Hepatocyte (in vitro differentiated cells): ENCODE results near the gene SLIT1. TPM values are rescaled to one million over a fixed set of nuclear protein-coding genes. Genes with fewer than 3 reads are reported as not detected.

ENCODE experiments used
- DNase-seq: peaks from one replicate; pipeline ENCODE4 v3.0.0-alpha.2; 2016; ENCODE audit warnings: low spot score
- H2AFZ ChIP-seq: fragments of 200-600 bp; sonication (generic); 2 replicates; pipeline ENCODE4 v1.6.0; 2016; ENCODE audit warnings: antibody characterized with exemption, mild to moderate bottlenecking
- H3K27ac ChIP-seq: fragments of 200-600 bp; sonication (generic); 2 replicates; pipeline ENCODE4 v1.5.1; 2016; ENCODE audit warnings: mild to moderate bottlenecking
- H3K27me3 ChIP-seq: fragments of 200-600 bp; sonication (generic); 2 replicates; pipeline ENCODE4 v1.6.1; 2016
- H3K36me3 ChIP-seq: fragments of 200-600 bp; sonication (generic); replicated peaks from 2 replicates; pipeline ENCODE4 v1.5.1; 2016; ENCODE audit warnings: low read depth; ENCODE audit not compliant: insufficient read depth
- H3K4me1 ChIP-seq: fragments of 200-600 bp; sonication (generic); 2 replicates; pipeline ENCODE4 v1.5.1; 2016; ENCODE audit warnings: mild to moderate bottlenecking, moderate library complexity; ENCODE audit not compliant: insufficient read depth
- H3K4me2 ChIP-seq: fragments of 200-600 bp; sonication (generic); 2 replicates; pipeline ENCODE4 v1.6.0; 2016
- H3K4me3 ChIP-seq: fragments of 200-600 bp; sonication (generic); 2 replicates; pipeline ENCODE4 v1.5.1; 2016; ENCODE audit warnings: mild to moderate bottlenecking
- H3K79me2 ChIP-seq: fragments of 200-600 bp; sonication (generic); 2 replicates; pipeline ENCODE4 v1.6.0; 2017; ENCODE audit warnings: mild to moderate bottlenecking
- H3K9me2 ChIP-seq: fragments of 200-600 bp; sonication (generic); replicated peaks from 2 replicates; pipeline ENCODE4 v1.6.0; 2017; ENCODE audit warnings: mild to moderate bottlenecking; ENCODE audit not compliant: insufficient read depth
- H3K9me3 ChIP-seq: fragments of 200-600 bp; sonication (generic); 2 replicates; pipeline ENCODE4 v1.5.1; 2016; ENCODE audit warnings: low read depth, mild to moderate bottlenecking
- H4K20me1 ChIP-seq: fragments of 200-600 bp; sonication (generic); 2 replicates; pipeline ENCODE4 v1.6.0; 2016; ENCODE audit warnings: mild to moderate bottlenecking; ENCODE audit not compliant: insufficient read depth, poor library complexity, severe bottlenecking
- EZH2 ChIP-seq: fragments of 200-600 bp; sonication (generic); IDR thresholded peaks from 2 replicates; pipeline ENCODE4 v1.6.1; 2016; ENCODE audit warnings: antibody characterized with exemption, mild to moderate bottlenecking, borderline replicate concordance
- EZH2phosphoT487 ChIP-seq: fragments of 200-600 bp; sonication (generic); IDR thresholded peaks from one replicate; pipeline ENCODE4 v1.6.1; 2018; ENCODE audit warnings: antibody characterized with exemption, mild to moderate bottlenecking, low read depth, moderate library complexity; ENCODE audit not compliant: unreplicated experiment, severe bottlenecking
- WGBS: methylation state at CpG from one replicate; pipeline ENCODE4 v1.1.6; 2016; ENCODE audit warnings: low lambda C conversion rate; ENCODE audit errors: missing lambda C conversion rate; 5-methylcytosine and 5-hydroxymethylcytosine counted together
- polyA plus RNA-seq: library from polyadenylated mRNA; unstranded; fragments of >200 nt; fragmentation: Nextera tagmentation; extraction: Ambion mirVana; gene quantifications from 2 replicates; pipeline ENCODE4 v1.2.1, GENCODE V29; 2016
- total RNA-seq: library from RNA; depleted of rRNA; stranded (reverse); fragments of >200 nt; gene quantifications from 2 replicates; pipeline ENCODE4 v1.2.3, GENCODE V29; 2014
- TF ChIP-seq, protein P1 (sequence below): fragments of 200-600 bp; sonication (generic); IDR thresholded peaks from 2 replicates; pipeline ENCODE4 v1.5.1; 2016; ENCODE audit warnings: antibody characterized with exemption, mild to moderate bottlenecking; ENCODE audit not compliant: poor library complexity

Gene SLIT1
- total and polyA plus RNA-seq, 2 experiments from 2014 or later, result 0.47 to 0.65 TPM

DNA sequence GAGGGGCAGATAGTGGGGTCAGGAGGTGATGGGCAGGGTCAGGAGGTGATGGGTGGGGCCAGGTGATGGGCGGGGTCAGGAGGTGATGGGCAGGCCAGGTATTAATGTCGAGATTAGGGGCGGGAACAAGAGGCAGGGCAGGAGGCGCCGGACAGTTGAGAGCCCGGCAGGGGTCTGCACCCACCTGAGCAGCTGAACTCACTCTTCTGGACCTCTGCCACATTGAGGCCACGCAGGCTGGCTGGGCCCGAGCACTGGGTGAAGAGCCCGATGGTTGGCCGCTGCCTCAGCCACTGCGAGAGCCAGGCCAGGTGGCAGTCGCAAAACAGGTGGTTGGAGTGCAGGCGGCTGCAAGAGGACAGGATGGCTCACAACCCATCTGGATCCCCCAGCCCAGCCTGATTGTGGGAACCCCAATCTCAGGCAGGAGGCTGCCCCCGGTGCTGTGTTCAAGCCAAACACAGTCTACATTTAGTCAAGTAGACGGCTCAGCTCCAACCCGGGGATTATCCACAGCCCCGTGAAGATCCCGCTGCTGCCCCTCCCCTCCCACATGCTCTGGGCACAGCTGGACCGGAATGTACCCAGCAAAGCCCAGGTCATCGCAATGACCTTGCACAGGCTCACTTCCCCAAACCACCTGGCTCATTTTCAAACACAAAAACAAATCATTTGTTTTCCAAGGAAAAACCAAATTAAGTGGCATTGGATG is 122.3 kb downstream of the SLIT1 start:
- Histone ChIP-seq H3K36me3 (no peaks in the 10 kb centered on the region), H3K9me2 (no peaks in the 10 kb centered on the region), H3K4me2 (no peak overlapping the region), H3K4me1 (no peaks in the 10 kb centered on the region), H2AFZ (no peak overlapping the region), H3K9me3 (no peaks in the 10 kb centered on the region), H3K79me2 (no peaks in the 10 kb centered on the region), H3K27me3 (no peaks in the 10 kb centered on the region), H4K20me1 (no peaks in the 10 kb centered on the region), H3K4me3 (no peak overlapping the region), H3K27ac (no peak overlapping the region)
- WGBS, result 83% methylated on average over 18 of the region's 20 CpGs
- DNase-seq, result no peak
- no peak for TF ChIP-seq EZH2phosphoT487

GRCh38 chr10:97062456-97062855 is 123.3 kb downstream of the SLIT1 start:
- no peaks in the 10 kb centered on the region for H3K9me3 ChIP-seq
- H3K36me3 ChIP-seq, result no peaks in the 10 kb centered on the region
- H4K20me1 ChIP-seq, result no peaks in the 10 kb centered on the region
- H3K27ac ChIP-seq, result no peak overlapping the region
- H2AFZ ChIP-seq, result no peak overlapping the region
- H3K9me2 ChIP-seq, result no peaks in the 10 kb centered on the region
- no peaks in the 10 kb centered on the region for H3K27me3 ChIP-seq
- no peaks in the 10 kb centered on the region for H3K79me2 ChIP-seq
- no peaks in the 10 kb centered on the region for H3K4me1 ChIP-seq
- H3K4me2 ChIP-seq, result no peak overlapping the region
- TF ChIP-seq EZH2 (no peak), EZH2phosphoT487 (no peak)
- TF ChIP-seq, protein P1, sequence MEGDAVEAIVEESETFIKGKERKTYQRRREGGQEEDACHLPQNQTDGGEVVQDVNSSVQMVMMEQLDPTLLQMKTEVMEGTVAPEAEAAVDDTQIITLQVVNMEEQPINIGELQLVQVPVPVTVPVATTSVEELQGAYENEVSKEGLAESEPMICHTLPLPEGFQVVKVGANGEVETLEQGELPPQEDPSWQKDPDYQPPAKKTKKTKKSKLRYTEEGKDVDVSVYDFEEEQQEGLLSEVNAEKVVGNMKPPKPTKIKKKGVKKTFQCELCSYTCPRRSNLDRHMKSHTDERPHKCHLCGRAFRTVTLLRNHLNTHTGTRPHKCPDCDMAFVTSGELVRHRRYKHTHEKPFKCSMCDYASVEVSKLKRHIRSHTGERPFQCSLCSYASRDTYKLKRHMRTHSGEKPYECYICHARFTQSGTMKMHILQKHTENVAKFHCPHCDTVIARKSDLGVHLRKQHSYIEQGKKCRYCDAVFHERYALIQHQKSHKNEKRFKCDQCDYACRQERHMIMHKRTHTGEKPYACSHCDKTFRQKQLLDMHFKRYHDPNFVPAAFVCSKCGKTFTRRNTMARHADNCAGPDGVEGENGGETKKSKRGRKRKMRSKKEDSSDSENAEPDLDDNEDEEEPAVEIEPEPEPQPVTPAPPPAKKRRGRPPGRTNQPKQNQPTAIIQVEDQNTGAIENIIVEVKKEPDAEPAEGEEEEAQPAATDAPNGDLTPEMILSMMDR, result no peak
- 88% methylated on average over 7 of the region's 7 CpGs for WGBS
- no peak for DNase-seq
- no peak overlapping the region for H3K4me3 ChIP-seq

- H3K4me1 ChIP-seq, result no peaks in the 10 kb centered on the region
- H2AFZ ChIP-seq, result no peak overlapping the region
- no peak overlapping the region for H3K27ac ChIP-seq
- no peak for DNase-seq
- no peaks in the 10 kb centered on the region for H3K36me3 ChIP-seq
- H3K9me3 ChIP-seq, result no peaks in the 10 kb centered on the region
- H3K4me2 ChIP-seq, result no peak overlapping the region
- H4K20me1 ChIP-seq, result no peaks in the 10 kb centered on the region
- no peaks in the 10 kb centered on the region for H3K79me2 ChIP-seq
- WGBS, result 89% methylated on average over 5 of the region's 5 CpGs
- no peak overlapping the region for H3K4me3 ChIP-seq
- no peaks in the 10 kb centered on the region for H3K9me2 ChIP-seq
- TF ChIP-seq EZH2 (no peak), EZH2phosphoT487 (no peak)
- TF ChIP-seq, protein P1, result no peak
- no peaks in the 10 kb centered on the region for H3K27me3 ChIP-seq
Measured at GRCh38 chr10:97062046-97062445, 123.7 kb downstream of the SLIT1 start.

DNA sequence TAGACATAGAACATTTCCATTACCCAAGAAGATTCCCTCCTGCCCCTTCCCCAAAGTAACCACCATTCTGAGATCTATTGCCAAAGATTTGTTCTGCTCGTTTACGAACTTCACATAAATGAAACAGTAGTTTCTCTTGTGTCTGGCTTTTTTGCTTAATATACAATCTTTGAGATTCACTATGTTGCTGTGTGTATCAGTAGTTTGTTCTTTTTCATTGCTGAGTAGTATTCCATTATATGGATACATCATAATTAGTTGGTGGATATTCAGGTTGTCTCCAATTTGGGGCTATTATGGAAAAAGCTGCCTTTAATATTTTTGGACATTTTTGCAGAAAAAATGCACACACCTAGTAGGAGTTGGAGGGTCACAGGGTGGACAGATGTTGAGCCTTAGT is 124.3 kb downstream of the SLIT1 start:
- Histone ChIP-seq H3K36me3 (no peaks in the 10 kb centered on the region), H3K4me3 (no peak overlapping the region), H4K20me1 (no peaks in the 10 kb centered on the region), H3K9me2 (no peaks in the 10 kb centered on the region), H3K27ac (no peak overlapping the region), H3K4me2 (no peak overlapping the region), H2AFZ (no peak overlapping the region), H3K27me3 (no peaks in the 10 kb centered on the region), H3K4me1 (no peaks in the 10 kb centered on the region), H3K9me3 (no peaks in the 10 kb centered on the region), H3K79me2 (no peaks in the 10 kb centered on the region)
- 97% methylated on average over 2 of the region's 2 CpGs for WGBS
- no peak for DNase-seq
- TF ChIP-seq EZH2 (no peak), EZH2phosphoT487 (no peak)
- TF ChIP-seq, protein P1, result no peak
